Stimulated activated CD8-positive, alpha-beta memory T cell treated with anti-CD3 and anti-CD28 coated beads, Interleukin-7, amount 100 ng/mL, for 1 hour (primary cell): ENCODE results near the gene TNRC6B.
"Not testable (repeated sequence)": the region's sequence is repeated elsewhere in the genome, so short reads cannot be mapped to it uniquely, and the experiment has no call there.

Experiments
- DNase-seq, 2 donors: peaks; one replicate each; pipeline ENCODE4 v3.0.0-alpha.2; 2020; ENCODE audit warnings: low read depth in 2 of 2

Gene TNRC6B

DNA sequence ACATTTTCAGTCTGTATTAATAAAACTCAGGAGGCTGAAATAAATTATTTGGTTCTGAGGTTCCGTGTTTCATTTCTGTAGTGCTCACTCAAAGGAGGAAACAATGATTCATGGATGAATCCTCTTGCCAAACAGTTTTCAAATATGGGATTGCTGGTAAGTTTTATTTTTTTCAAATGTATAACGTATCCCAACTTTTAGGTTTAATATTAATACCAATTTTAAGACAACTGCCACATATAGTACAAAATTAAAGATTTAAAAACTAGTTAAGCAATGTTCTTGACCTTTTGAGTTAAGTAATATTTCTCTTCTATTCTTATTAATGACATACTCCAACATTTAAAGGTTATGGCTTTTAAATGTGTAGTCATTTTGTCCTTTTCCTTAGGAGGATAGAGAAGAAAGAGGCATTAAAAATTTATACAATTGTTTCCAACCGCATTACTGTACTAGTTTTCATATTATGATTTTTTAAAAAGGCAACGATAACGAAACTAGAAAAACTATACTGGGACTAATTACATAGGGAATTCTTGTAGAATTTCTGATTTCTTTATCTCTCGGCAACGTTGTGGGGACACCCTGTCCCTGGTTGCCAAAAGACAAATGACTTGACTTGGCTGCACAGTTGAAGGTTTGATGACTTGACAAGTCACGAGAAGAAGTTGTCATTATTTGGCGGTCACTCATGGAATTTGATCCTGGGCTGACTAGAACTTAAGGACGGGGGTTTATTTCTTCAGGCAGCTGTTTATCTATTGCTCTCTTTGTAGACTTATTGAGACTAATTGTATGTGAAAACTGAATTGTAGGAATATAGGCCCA lies 99.5 kb downstream of the TNRC6B start:
- DNase-seq = no peak

DNA sequence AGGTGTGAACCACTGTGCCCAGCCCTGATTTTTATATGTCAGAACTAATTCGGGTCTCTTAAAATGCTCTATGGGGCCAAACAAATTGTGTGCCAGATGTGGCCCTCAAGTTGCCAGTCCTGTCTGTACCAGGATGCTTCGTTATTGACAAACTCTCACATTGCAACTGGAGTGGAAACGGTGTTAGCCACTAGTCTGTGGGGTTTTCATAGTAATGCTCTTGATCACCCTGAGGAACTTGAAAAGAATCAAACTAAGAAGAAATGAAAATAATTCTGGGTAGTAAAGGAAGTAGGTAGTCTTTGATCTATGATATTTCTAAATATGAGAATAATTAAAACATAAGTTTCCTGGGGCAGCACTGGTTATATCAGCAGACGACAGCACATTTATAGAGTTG lies 101.3 kb downstream of the TNRC6B start:
- DNase-seq = no peak

DNA sequence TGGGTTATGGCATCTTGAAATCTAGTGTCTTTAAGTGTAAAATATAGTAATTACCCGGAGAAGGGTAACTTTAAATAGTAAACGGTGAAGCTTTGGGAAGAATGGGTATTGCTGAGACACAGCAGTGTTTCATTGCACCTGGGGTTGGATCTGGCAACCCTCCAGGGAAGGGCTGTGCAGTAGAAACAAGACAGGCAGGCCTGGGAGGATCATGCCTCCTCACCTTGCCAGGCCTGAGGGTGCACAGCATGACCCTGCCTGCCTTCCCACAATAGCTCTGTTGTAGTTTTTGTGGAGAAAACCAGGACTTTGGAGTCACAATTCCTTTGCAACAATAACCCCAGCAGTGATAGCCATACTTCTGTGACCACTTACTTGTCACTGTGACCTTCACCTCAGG lies 104.0 kb downstream of the TNRC6B start:
- DNase-seq = no peak

DNA sequence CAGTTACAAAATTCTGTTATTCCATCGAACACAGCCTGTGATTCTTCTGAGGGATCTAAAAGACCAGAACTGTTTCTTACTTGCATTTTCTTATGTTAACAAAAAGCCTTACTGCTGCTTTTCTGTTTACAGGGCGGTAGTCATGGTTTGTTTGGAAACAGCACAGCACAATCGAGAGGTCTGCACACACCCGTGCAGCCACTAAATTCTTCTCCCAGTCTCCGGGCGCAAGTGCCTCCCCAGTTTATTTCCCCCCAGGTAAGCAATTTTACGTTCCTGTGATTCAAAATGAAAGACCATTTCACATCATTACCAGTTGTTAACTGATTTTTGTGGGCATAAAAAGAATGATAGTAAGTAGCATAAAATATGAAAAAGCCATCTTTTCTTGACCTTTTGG lies 107.8 kb downstream of the TNRC6B start:
- DNase-seq = no peak

DNA sequence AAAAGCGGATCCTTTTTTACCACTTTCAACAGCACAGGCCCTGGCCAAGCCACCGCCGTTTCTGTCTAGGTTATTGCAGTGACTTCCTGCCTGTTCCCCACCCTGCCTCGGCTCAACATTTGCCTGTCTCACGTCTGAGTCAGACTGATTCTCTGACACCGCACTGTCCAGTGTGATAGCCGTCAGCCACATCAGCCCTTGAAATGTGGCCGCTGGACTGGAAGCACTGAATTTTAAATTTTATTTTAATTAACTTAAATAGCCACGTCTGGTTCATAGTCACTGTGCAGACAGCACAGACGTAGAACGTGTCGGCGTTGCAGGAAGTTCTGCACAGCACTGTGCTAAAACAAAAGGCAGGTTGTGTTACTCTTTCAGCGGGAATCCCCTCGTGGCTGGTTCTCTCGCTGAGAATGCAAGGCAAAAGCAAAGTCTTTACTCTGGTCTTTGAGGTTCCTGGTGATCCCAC lies 112.3 kb downstream of the TNRC6B start:
- DNase-seq = peak; percentile 21 to 37

DNA sequence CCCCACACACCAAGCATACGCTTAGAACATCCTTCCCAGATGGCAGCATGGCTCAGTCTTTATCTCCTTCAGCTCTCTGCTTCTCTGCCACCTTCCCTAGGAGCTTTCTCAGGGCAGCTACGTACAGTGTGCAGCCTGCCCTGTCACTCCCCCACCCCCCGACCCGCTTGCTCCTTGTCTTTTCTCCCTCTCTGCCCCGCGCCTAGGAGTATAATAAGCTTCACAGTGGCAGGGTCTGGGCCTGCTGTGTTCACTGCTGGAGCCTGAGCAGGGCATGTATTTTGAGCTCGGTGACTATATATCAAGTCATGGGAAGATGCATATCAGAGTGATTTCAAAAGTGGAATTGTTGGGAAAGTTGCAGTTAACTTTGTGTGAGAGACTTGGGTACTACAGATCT lies 112.8 kb downstream of the TNRC6B start:
- DNase-seq = no peak

DNA sequence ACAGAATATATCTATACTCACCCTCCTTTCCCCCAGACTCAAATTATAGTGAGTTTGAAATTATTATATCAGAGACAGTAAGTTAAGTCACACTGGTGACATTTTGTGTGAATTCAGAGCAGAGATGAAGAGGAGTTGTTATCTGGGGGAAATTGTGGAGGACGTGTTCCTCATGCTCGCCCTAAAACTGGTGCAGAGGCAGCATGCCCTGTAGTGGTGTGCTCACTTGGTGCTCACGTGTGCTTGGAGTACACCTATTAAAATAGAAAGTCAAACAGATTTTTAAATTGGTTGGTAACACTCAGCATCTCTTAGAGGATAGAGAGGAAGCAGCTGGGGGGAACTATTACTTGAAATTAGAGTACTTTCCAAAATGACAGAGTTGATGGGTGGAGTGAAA lies 117.0 kb downstream of the TNRC6B start:
- no peak for DNase-seq

DNA sequence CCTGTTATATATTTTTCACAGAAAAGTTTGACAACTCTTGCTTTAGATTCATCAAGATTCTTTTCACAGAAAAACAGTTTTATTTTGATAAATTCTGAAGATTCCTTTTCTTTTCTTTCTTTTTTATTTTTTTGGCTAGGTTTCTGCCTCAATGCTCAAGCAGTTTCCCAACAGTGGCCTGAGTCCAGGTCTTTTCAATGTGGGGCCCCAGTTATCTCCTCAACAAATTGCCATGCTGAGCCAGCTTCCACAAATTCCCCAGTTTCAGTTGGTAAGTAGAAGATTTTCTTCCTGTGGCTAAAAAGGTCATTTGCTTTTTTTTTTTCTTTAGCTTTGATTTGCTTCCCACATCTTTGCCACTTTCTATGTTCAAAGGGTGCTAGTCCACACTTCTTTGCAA lies 122.6 kb downstream of the TNRC6B start:
- DNase-seq = no peak

DNA sequence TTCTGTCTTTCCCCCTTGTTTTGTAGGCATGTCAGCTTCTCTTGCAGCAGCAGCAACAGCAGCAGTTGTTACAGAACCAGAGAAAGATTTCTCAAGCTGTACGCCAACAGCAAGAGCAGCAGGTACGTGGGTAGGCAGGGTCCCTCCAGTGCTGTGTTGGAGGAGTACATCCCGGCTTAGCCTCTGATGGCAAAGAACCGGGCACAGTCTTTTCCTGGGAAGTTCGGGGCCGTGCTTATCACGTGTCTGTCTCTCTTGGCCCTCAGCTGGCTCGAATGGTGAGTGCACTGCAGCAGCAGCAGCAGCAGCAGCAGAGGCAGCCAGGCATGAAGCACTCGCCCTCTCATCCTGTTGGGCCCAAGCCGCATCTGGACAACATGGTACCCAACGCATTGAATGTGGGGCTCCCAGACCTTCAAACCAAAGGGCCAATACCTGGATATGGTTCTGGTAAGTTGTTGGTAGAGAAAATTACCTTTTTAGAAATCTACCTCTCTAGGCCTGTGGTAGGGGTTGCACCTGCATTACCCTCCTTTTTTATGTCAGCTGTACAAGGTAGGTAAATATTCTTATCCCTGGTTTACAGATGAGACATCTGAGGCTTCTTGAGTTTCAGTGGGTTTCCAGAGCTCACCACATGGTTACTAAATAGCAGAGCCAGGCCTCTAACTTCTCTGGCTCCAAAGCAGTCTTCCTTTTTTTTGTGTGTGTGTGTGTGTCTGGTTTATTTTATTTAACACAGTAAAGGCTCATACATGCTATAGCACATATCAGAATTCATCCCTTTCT lies 123.4 kb downstream of the TNRC6B start:
- no peak for DNase-seq

DNA sequence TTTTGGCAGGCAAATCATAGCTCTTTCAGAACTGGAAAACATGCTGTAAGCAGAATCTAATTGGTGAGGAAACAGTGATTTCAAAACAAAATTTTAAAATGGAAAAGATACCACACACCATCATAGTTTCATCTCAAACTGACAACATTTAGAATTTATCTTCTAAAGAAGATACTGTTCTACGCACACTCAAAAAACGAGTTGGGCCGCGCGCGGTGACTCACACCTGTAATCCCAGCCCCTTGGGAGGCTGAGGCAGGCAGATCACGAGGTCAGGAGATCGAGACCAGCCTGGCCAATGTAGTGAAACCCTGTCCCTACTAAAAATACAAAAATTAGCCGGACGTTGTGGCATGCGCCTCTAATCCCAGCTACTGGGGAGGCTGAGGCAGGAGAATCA lies 124.4 kb downstream of the TNRC6B start:
- no peak for DNase-seq

DNA sequence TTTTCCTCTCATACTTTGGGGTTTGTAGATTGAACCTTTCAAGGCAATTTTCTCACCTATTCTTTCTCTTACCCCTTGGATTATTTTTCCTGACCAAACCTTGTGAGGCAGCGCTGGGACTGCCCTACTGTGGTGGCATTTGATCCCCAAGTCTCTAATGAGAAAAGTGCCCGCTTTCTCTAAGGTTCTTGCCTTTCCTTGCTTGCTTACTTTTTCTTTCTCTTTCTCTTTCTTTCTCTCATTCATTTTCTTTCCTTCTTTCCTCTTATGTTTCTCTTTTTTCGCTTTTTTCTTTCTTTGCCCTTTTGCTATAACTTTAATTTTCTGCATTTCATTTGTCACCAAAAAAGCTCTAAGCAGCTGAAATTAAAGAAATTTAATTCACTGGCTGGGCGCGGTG lies 127.9 kb downstream of the TNRC6B start:
- DNase-seq = no peak

DNA sequence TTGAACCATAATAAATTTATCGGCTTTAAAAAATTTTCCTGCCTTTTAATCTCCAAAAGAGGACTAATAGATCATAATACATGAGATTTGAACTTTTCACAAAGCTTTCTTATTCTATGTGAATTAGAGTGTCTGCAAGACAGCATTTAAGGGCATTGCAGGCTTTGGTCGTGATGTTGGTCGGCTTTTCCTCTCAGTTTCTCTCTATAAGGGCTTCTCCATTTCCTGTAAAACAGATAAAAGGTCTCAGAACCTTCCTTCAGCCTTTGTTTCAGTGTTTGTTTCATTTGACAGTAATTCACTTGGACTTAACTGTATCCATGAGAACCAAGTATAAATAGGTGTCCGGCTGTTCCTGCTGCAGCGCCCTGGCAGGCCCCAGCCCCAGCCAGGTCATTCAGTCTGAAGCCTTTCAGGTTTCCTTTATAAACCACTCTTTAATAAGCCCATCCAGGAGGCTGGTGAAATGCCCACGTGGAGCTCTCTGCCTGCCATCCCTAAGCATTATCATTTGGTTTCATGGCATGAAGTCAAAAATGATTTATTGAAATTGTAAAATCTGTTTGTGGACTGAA lies 131.4 kb downstream of the TNRC6B start:
- no peak for DNase-seq

DNA sequence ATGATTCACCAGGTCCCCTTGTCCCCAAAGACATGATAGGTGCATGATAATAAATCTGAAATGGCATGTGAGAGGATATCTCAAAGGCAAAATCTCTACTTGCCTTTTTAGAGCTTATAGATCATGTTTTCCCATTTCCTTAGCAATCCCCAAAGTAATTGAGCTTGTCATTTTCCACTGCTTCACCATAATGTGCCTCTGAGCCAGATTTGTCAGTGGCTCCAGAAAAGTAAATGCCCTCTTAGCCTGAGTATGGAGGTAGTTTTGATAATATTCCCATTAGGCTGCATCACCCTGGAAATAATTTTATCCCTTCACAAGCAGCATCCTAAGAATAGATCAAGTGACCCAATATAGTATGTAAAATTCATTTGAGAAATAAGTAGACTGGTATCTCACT lies 131.9 kb downstream of the TNRC6B start:
- no peak for DNase-seq

DNA sequence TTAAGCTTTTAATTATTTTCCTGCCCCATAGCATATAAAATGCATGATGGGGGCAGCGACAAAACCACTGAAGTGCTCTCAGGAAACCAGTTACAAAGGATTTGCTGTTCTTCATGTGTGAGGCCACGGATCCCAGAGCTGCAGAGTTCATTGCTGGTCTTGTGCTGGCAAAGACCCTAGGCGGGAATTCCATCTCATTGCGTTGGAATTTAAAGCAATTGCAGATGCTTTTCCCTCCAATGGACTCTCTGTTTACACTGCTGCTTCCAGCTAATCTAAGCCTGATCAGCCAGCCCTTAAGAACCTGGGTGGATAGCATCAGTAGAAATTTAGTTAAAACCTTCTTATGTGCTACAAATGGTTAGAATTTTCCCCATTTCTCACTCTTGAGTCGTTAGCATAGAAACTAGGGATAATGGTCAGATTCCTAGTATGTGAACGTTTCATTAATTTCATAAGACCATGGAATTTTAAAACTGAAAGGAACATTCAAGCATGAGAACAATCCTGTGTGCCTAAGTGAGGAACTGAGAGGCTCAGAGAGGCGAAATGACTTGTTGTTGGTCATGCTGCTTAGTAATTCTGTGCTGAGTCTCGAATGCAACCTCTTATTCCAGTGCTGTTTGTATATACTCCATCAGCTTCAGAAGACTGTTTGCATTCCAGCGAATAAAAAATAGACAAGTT lies 132.5 kb downstream of the TNRC6B start:
- no peak for DNase-seq

DNA sequence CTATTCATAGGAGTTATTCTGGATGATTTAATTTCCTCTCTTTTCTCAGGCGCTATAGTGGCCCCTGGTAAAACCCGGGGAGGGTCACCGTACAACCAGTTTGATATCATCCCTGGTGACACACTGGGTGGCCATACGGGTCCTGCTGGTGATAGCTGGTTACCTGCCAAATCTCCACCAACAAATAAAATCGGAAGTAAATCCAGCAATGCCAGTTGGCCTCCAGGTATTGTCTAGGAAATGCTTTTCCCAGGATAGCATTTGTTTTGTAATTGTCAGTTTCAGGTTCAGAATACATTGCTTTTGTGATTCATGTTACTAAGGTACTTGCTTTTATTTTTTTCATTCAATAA lies 133.0 kb downstream of the TNRC6B start:
- DNase-seq = no peak

DNA sequence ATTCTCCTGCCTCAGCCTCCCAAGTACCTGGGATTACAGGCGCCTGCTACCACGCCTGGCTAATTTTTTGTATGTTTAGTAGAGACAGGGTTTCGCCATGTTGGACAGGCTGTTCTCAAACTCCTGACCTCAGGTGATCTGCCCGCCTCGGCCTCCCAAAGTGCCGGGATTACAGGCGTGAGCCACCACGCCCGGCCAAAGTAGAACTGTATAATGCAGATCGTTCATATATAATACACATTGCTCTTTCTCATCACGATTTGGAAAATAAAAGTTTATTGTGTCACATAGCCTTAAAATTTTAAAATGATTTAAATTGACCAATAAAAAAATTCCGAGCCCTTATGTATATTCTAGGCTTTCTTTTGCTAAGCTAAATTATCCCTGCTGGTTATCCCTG lies 133.9 kb downstream of the TNRC6B start:
- not testable (repeated sequence) for DNase-seq

DNA sequence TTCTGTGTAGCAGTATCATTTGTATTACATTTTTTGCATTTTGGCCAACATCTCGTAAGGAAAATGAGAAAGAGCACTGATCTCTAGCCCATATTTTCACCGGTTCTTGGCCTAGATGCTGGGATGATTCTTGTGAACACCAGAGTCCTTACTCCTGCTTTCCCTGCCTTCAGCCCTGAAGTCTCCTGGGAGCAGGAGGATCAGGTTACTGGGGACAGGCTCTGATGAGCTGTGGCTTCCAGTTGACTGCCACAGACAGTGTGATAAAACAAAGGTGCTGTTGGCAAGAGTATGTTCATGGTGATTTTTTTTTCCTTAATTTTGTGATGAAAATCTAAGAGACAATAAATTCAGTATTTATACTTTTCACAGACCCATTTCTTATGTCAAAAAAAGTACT lies 134.3 kb downstream of the TNRC6B start:
- no peak for DNase-seq

DNA sequence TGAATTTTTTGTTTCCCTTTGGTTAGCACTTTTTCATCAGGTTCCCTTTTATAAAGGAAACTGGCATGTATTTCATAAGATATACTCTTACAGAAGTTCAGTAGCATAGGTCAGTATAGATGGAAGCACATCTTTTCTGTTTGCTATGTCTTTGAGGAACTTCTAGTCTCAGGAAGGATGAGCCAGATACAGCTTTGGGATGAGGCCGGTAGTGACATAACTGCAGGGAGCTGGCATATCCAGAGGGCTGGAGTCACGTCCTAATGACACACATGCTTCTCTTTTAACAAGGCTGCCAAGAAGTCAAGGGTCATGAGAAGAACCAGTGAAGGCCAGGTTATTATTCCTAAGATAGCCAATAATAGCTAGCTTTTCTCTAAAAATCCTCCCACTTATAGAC lies 135.3 kb downstream of the TNRC6B start:
- no peak for DNase-seq

DNA sequence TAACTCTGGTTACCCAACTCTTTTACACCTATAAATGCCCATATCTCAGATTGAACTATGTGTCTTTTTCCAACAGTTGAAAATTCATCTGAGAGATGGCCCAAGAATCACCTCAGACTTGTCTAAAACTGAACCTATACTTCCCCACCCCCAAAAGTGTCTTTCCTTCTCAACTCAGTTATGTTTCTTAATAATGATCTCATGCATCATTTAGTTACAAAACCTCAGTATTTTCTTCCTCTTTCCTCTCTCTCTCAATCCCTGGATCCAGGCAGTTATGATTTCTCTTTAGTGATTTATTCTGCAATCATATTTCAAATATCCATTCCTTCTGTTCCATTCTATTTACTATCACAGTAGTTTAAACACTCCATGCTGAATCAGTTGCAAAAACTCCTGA lies 136.3 kb downstream of the TNRC6B start:
- DNase-seq = no peak

DNA sequence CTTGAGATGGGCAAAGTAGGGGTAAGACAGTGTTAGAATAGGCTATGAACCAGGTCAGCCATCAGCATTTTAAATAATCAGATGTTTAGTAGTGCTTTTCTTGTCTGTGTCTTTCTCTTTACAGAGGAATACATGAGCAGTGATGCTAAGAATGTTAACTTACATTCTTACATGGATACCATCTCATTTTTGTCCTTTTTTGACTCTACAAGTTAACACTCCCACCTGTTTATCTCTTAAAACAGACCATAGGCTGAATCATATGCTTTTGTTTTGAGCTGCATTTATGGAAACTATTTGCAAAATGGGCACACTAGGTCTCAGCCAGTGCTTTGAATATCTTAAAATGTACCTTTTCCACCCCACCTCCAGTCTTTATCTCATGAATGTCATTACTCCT lies 143.0 kb downstream of the TNRC6B start:
- no peak for DNase-seq

DNA sequence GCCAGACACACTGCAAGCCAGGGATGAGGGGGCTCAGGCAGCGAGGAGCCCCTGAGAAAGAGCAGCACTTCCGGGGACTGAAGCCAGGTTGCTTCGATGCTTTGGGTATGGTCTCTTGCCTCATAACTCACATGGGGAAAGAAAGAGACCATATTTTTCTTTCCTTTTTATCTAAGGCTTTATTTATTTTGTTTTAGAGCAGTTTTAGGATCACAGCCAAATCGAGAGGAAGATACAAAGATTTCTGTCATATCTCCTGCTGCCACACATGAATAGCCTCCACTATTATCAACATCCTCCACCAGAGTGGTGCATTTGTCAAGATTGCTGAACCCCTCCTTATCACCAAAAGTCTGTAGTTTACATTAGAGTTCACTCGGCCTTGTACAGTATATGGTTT lies 144.3 kb downstream of the TNRC6B start:
- DNase-seq = no peak

DNA sequence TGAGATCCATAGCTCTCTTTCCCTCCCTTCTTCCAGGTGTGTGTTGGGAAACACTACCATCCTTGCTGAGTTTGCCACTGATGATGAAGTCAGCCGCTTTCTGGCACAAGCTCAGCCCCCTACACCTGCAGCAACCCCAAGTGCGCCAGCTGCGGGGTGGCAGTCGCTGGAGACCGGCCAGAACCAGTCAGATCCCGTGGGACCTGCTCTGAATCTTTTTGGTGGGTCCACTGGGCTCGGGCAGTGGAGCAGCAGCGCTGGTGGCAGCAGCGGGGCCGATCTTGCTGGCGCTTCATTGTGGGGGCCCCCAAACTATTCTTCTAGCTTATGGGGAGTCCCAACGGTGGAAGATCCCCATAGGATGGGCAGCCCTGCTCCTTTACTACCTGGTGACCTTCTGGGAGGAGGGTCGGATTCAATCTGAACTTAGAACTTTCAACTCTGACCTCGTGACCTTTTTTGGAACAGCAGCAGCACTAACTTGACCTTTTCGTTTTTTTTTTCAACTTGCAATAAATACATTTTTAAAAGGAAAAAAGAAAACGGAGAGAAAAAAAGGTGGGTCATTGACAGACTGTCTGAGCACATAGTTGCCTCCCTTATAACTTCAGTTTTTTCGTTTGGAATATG lies 145.2 kb downstream of the TNRC6B start:
- DNase-seq = no peak
